ENCODE data around the gene TRIM7.
A peak's percentile ranks its signal among the peaks of the same experiment; 100 is the strongest.

TRIM7 gene

GRCh38 chr5:181236471-181236870 is 31.5 kb upstream of the TRIM7 start:
- Mint-ChIP-seq H3K27ac (no peak overlapping the region), H3K4me1 (peaks cover 42% of the 10 kb centered on the region), H3K27me3 (no peaks in the 10 kb centered on the region), H3K9me3 (no peaks in the 10 kb centered on the region), H3K4me3 (no peak overlapping the region), H3K36me3 (peaks cover 81% of the 10 kb centered on the region)
- no peak for DNase-seq
- CTCF ChIA-PET = no interaction called here

DNA sequence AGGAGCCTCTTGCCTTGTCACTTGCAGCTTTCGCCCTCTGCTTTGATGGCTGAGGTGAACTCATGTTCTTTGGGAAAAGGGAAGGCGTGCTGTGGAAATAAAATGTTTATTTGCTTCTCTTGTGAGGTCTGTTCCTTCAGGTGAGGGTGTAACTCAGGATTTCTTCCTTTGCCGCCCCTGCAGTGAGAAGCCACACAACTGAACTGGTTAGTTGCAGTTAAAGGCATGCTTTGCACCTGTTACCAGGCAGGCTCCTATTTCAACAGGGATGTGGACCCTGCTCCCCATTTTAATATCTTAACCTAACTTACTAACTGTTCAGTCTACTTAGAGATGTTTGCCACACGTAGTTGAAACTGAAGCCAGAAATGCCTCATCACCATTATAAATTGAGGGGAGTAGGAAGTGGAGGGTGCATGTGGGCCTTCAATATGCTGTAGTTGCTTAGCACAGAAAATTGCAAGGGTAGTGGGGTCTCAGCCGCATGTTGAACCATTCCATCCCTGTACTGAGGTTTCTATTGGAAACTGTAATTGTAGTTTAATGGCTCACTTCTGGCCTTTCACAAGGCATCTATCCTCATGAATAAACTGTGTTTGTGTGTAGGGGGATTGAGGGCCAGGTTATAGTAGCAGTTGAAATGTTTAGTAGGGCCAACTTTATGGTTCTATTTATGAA is 30.8 kb upstream of the TRIM7 start:
- H3K36me3 Mint-ChIP-seq = peaks cover 78% of the 10 kb centered on the region
- no peaks in the 10 kb centered on the region for H3K27me3 Mint-ChIP-seq
- H3K4me1 Mint-ChIP-seq = peaks cover 39% of the 10 kb centered on the region
- no peak for DNase-seq
- no peak overlapping the region for H3K4me3 Mint-ChIP-seq
- CTCF ChIA-PET = no interaction called here
- H3K27ac Mint-ChIP-seq = no peak overlapping the region
- no peaks in the 10 kb centered on the region for H3K9me3 Mint-ChIP-seq

GRCh38 chr5:181235323-181235688 is 30.3 kb upstream of the TRIM7 start:
- Mint-ChIP-seq H3K36me3 (peaks cover 79% of the 10 kb centered on the region), H3K9me3 (no peaks in the 10 kb centered on the region), H3K27me3 (no peaks in the 10 kb centered on the region), H3K27ac (no peak overlapping the region), H3K4me1 (peaks cover 39% of the 10 kb centered on the region), H3K4me3 (no peak overlapping the region)
- DNase-seq = no peak
- CTCF ChIA-PET = no interaction called here

GRCh38 chr5:181234455-181235306 is 29.7 kb upstream of the TRIM7 start:
- peaks cover 40% of the 10 kb centered on the region for H3K4me1 Mint-ChIP-seq
- CTCF ChIA-PET = interaction anchor here (1.3 kb wide), 1 partner anchor 10 kb away, joined by 3 read pairs; no protein-coding TSS in a partner anchor
- H3K27ac Mint-ChIP-seq = no peak overlapping the region
- no peaks in the 10 kb centered on the region for H3K27me3 Mint-ChIP-seq
- H3K9me3 Mint-ChIP-seq = no peaks in the 10 kb centered on the region
- no peak for DNase-seq
- no peak overlapping the region for H3K4me3 Mint-ChIP-seq
- peaks cover 78% of the 10 kb centered on the region for H3K36me3 Mint-ChIP-seq

DNA sequence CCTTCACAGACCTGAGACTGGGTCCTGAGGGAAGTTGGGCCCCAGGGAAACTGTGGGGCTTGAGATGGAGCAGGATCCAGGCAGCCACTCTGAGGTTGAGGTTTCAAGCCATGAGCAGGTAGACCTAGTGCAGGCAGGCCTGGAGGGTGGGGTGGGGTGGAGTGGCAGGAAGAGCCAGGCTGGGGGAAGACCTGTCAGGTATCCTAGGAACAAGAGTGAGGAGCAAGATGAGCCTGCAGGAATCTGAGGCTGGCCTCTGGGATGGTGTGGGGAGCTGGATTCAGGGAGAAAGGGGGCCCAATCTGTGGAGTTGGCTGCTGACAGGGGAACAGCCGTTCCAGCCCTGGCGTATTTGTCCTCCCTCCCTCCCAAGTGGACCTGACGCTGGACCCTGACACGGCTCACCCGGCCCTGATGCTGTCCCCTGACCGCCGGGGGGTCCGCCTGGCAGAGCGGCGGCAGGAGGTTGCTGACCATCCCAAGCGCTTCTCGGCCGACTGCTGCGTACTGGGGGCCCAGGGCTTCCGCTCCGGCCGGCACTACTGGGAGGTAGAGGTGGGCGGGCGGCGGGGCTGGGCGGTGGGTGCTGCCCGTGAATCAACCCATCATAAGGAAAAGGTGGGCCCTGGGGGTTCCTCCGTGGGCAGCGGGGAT is 28.9 kb upstream of the TRIM7 start:
- Mint-ChIP-seq H3K4me3 (no peak overlapping the region), H3K27ac (no peak overlapping the region), H3K9me3 (no peaks in the 10 kb centered on the region), H3K27me3 (no peaks in the 10 kb centered on the region), H3K4me1 (peaks cover 40% of the 10 kb centered on the region), H3K36me3 (peaks cover 78% of the 10 kb centered on the region)
- DNase-seq = no peak
- CTCF ChIA-PET = interaction anchor here (1.3 kb wide), 1 partner anchor 9 kb away, joined by 3 read pairs; no protein-coding TSS in a partner anchor

- CTCF ChIA-PET = no interaction called here
- Mint-ChIP-seq H3K4me1 (peaks cover 36% of the 10 kb centered on the region), H3K9me3 (no peaks in the 10 kb centered on the region), H3K36me3 (peaks cover 72% of the 10 kb centered on the region), H3K27ac (peak overlapping the region; percentile 12), H3K4me3 (no peak overlapping the region), H3K27me3 (no peaks in the 10 kb centered on the region)
- no peak for DNase-seq
These were observed 28.2 kb upstream of the TRIM7 start for GRCh38 chr5:181233088-181233800.

DNA sequence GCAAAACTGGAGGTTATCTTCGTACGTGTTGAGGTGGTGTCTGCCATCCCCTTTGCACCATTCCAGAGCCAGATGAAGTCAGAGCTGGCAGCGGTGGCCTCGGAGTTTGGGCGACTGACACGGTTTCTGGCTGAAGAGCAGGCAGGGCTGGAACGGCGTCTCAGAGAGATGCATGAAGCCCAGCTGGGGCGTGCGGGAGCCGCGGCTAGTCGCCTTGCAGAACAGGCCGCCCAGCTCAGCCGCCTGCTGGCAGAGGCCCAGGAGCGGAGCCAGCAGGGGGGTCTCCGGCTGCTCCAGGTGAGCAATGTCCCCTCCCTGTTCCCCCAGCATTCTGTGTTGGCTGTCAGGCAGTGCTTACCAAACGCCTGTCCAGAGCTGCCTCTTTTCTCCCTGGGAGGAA is 27.6 kb upstream of the TRIM7 start:
- Mint-ChIP-seq H3K27ac (peak overlapping the region; percentile 12), H3K9me3 (no peaks in the 10 kb centered on the region), H3K4me3 (no peak overlapping the region), H3K4me1 (peaks cover 31% of the 10 kb centered on the region), H3K36me3 (peaks cover 65% of the 10 kb centered on the region), H3K27me3 (no peaks in the 10 kb centered on the region)
- no peak for DNase-seq
- CTCF ChIA-PET = no interaction called here

- no peak overlapping the region for H3K27ac Mint-ChIP-seq
- no peaks in the 10 kb centered on the region for H3K9me3 Mint-ChIP-seq
- H3K27me3 Mint-ChIP-seq = no peaks in the 10 kb centered on the region
- CTCF ChIA-PET = no interaction called here
- peaks cover 33% of the 10 kb centered on the region for H3K4me1 Mint-ChIP-seq
- no peak for DNase-seq
- H3K36me3 Mint-ChIP-seq = peaks cover 56% of the 10 kb centered on the region
- no peak overlapping the region for H3K4me3 Mint-ChIP-seq
These were observed 26.4 kb upstream of the TRIM7 start for GRCh38 chr5:181231432-181231831.

- Mint-ChIP-seq H3K9me3 (no peaks in the 10 kb centered on the region), H3K36me3 (peaks cover 50% of the 10 kb centered on the region), H3K27ac (peak overlapping the region; percentile 63), H3K4me1 (peaks cover 37% of the 10 kb centered on the region), H3K27me3 (no peaks in the 10 kb centered on the region), H3K4me3 (no peak overlapping the region)
- DNase-seq = no peak
- CTCF ChIA-PET = no interaction called here
These were observed 25.6 kb upstream of the TRIM7 start for GRCh38 chr5:181230551-181230950.

- no peak overlapping the region for H3K4me3 Mint-ChIP-seq
- no peak for DNase-seq
- CTCF ChIA-PET = no interaction called here
- H3K27me3 Mint-ChIP-seq = no peaks in the 10 kb centered on the region
- H3K27ac Mint-ChIP-seq = no peak overlapping the region
- peaks cover 45% of the 10 kb centered on the region for H3K36me3 Mint-ChIP-seq
- peaks cover 43% of the 10 kb centered on the region for H3K4me1 Mint-ChIP-seq
- no peaks in the 10 kb centered on the region for H3K9me3 Mint-ChIP-seq
These were observed 25.0 kb upstream of the TRIM7 start for GRCh38 chr5:181229996-181230395.

GRCh38 chr5:181224390-181225229 is 19.6 kb upstream of the TRIM7 start:
- Mint-ChIP-seq H3K27me3 (peaks cover 22% of the 10 kb centered on the region), H3K4me1 (peaks cover 70% of the 10 kb centered on the region), H3K36me3 (peaks cover 19% of the 10 kb centered on the region), H3K27ac (peak overlapping the region; percentile 98), H3K4me3 (peak overlapping the region; percentile 96), H3K9me3 (no peaks in the 10 kb centered on the region)
- CTCF ChIA-PET = interaction anchor here (0.6 to 1.8 kb wide), 4 partner anchors 10 to 34 kb away, joined by 3 to 10 read pairs (median 3); partner anchors contain the start of gene RACK1
- DNase-seq = peak; percentile 64

DNA sequence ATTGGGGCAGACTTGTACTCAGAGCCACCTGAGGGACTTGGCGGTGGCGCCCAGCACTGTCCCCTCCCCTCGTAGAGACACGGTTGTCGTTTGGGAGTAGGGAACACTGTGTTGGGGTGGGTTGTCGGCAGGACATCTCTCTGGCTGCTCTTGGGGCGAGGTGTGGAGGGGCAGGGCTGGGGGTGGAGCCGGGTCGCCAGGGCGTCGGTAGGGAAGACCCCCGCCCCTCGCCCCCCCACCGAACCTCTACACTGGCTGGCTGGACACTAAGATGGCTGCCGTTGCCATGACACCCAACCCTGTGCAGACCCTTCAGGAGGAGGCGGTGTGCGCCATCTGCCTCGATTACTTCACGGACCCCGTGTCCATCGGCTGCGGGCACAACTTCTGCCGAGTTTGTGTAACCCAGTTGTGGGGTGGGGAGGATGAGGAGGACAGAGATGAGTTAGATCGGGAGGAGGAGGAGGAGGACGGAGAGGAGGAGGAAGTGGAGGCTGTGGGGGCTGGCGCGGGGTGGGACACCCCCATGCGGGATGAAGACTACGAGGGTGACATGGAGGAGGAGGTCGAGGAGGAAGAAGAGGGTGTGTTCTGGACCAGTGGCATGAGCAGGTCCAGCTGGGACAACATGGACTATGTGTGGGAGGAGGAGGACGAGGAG is 18.9 kb upstream of the TRIM7 start:
- Mint-ChIP-seq H3K4me3 (peak overlapping the region; percentile 96), H3K36me3 (peaks cover 13% of the 10 kb centered on the region), H3K9me3 (no peaks in the 10 kb centered on the region), H3K4me1 (peaks cover 67% of the 10 kb centered on the region), H3K27ac (peak overlapping the region; percentile 98), H3K27me3 (peaks cover 26% of the 10 kb centered on the region)
- CTCF ChIA-PET = interaction anchor here (0.6 to 1.8 kb wide), 2 partner anchors 21 to 33 kb away, joined by 3 to 10 read pairs; partner anchors contain the start of gene RACK1
- peak; percentile 76 for DNase-seq

Data from activated naive CD4-positive, alpha-beta T cell treated with anti-CD3 and anti-CD28 coated beads, Interleukin-2, amount 10 ng/mL, durations not matched to agents 7 days and 5 days (primary cell).